AG09309 (cell line): ENCODE results near the gene CERT1.

Experiments
- DNase-seq: peaks from one replicate; pipeline ENCODE4 v3.0.0-alpha.2; 2010; ENCODE audit warnings: low read depth
- H3K4me3 ChIP-seq: 2 replicates; pipeline ENCODE4 v1.5.1; 2011; ENCODE audit warnings: mild to moderate bottlenecking, low read depth, low read length, moderate library complexity; ENCODE audit not compliant: control insufficient read depth
- CTCF ChIP-seq: IDR thresholded peaks from 2 replicates; pipeline ENCODE4 v1.5.1; 2011; ENCODE audit warnings: mild to moderate bottlenecking, low read depth, low read length, inconsistent platforms; ENCODE audit not compliant: insufficient read depth, control insufficient read depth; ENCODE audit errors: missing control alignments

CERT1 gene

GRCh38 chr5:75358117-75358516 lies 153.3 kb downstream of the CERT1 start:
- no peak overlapping the region for H3K4me3 ChIP-seq
- no peak for DNase-seq
- TF ChIP-seq CTCF: no peak

- DNase-seq: no peak
- no peak overlapping the region for H3K4me3 ChIP-seq
- TF ChIP-seq CTCF: no peak
Observed at GRCh38 chr5:75356719-75357118, 154.7 kb downstream of the CERT1 start.

- no peak overlapping the region for H3K4me3 ChIP-seq
- no peak for DNase-seq
- no peak for TF ChIP-seq CTCF
Observed at GRCh38 chr5:75355236-75355635, 156.2 kb downstream of the CERT1 start.

GRCh38 chr5:75351139-75351926 lies 160.1 kb downstream of the CERT1 start:
- no peak for TF ChIP-seq CTCF
- no peak overlapping the region for H3K4me3 ChIP-seq
- no peak for DNase-seq

- no peak for TF ChIP-seq CTCF
- DNase-seq: no peak
- no peak overlapping the region for H3K4me3 ChIP-seq
Observed at GRCh38 chr5:75349663-75350062, 161.8 kb downstream of the CERT1 start.

- TF ChIP-seq CTCF: no peak
- H3K4me3 ChIP-seq: no peak overlapping the region
- DNase-seq: no peak
Observed at GRCh38 chr5:75348241-75348640, 163.2 kb downstream of the CERT1 start.
